ENCODE data around the gene RNF141. TPM values are rescaled to one million over a fixed set of nuclear protein-coding genes. Genes with fewer than 3 reads are reported as not detected.

The RNF141 gene
- total RNA-seq, 1 donor from 2014 or later = 31.2 TPM

DNA sequence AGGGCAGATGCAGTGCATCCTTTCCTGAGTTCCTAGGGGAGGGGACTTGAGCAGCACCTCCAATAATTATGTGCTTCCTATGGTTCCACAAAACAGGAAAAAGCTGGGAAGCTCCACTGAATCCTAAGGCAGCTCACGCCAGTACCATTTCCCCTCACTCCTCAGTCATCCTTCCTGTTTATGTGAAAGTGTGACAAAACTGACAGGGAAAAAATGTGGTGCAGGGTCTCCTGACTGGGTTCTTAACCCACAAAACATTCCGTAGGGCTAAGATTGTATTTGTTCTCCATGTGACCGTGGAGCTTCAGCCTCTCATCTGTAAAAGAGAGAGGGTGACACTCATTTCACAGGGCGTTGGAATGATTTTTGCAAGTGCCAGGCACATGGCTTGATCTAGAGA is 39.6 kb upstream of the RNF141 start:
- no peak for FAIRE-seq
- no peaks in the 10 kb centered on the region for H3K36me3 ChIP-seq (ENCODE audit: insufficient read depth, low read length)
- TF ChIP-seq, protein P1, sequence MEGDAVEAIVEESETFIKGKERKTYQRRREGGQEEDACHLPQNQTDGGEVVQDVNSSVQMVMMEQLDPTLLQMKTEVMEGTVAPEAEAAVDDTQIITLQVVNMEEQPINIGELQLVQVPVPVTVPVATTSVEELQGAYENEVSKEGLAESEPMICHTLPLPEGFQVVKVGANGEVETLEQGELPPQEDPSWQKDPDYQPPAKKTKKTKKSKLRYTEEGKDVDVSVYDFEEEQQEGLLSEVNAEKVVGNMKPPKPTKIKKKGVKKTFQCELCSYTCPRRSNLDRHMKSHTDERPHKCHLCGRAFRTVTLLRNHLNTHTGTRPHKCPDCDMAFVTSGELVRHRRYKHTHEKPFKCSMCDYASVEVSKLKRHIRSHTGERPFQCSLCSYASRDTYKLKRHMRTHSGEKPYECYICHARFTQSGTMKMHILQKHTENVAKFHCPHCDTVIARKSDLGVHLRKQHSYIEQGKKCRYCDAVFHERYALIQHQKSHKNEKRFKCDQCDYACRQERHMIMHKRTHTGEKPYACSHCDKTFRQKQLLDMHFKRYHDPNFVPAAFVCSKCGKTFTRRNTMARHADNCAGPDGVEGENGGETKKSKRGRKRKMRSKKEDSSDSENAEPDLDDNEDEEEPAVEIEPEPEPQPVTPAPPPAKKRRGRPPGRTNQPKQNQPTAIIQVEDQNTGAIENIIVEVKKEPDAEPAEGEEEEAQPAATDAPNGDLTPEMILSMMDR (IDR thresholded peaks at IDR 0.05; ENCODE audit: insufficient read depth, low read depth, low read length) = no peak
- TF ChIP-seq EZH2 (IDR thresholded peaks at IDR 0.05; ENCODE audit: insufficient read depth, low read length) = no peak

DNA sequence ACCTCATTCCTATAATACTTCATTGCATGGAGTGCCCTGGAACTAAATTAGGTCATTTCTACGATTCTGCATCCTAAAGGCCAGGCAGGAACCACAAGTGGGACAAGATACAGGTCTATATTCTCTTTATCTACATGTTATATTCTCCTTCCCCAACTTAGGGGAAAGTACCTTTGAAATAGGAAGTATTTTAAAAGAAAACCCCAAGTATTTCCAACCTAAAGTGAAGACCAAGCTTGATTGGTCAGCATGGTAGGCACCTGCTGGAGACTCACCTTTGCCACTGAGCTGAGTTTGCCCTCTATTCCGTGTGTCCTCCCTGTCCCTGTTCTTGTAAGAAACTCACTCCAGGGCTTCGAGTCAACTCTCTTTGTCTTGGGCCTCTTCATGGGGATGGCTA is 38.7 kb upstream of the RNF141 start:
- no peak for FAIRE-seq
- Histone ChIP-seq H3K4me1 (ENCODE audit: insufficient read depth, low read length) (no peaks in the 10 kb centered on the region), H3K36me3 (ENCODE audit: insufficient read depth, low read length) (no peaks in the 10 kb centered on the region), H3K4me3 (ENCODE audit: insufficient read depth, low read depth, low read length) (no peak overlapping the region), H4K20me1 (ENCODE audit: insufficient read depth, low read length) (no peaks in the 10 kb centered on the region), H3K79me2 (ENCODE audit: insufficient read depth, low read length) (no peaks in the 10 kb centered on the region), H2AFZ (ENCODE audit: low read depth, low read length) (no peak overlapping the region), H3K27ac (ENCODE audit: low read depth, low read length) (no peak overlapping the region), H3K9ac (ENCODE audit: low read length) (no peak overlapping the region), H3K9me3 (ENCODE audit: insufficient read depth, low read depth, low read length) (no peaks in the 10 kb centered on the region), H3K4me2 (ENCODE audit: low read length) (no peak overlapping the region), H3K27me3 (ENCODE audit: insufficient read depth, low read length) (no peaks in the 10 kb centered on the region)
- Mint-ChIP-seq H3K27ac (ENCODE audit: unreplicated experiment) (no peak overlapping the region), H3K9me3 (ENCODE audit: unreplicated experiment) (peaks cover 7% of the 10 kb centered on the region), H3K4me1 (ENCODE audit: low read depth, unreplicated experiment) (peaks cover 14% of the 10 kb centered on the region), H3K4me3 (ENCODE audit: unreplicated experiment) (no peak overlapping the region), H3K36me3 (ENCODE audit: low read depth, unreplicated experiment) (peaks cover 10% of the 10 kb centered on the region), H3K27me3 (ENCODE audit: low read depth, unreplicated experiment) (peaks cover 7% of the 10 kb centered on the region)
- DNase-seq (ENCODE audit: low read depth) = no peak
- no peak for TF ChIP-seq EZH2 (IDR thresholded peaks at IDR 0.05; ENCODE audit: insufficient read depth, low read length)
- TF ChIP-seq, protein P1 (IDR thresholded peaks at IDR 0.05; ENCODE audit: insufficient read depth, low read depth, low read length) = no peak

More for the DNA sequence above, 39.6 kb upstream of the RNF141 start:
- H3K4me1 Mint-ChIP-seq (ENCODE audit: low read depth, unreplicated experiment) = peaks cover 6% of the 10 kb centered on the region
- Histone ChIP-seq H3K4me3 (ENCODE audit: insufficient read depth, low read depth, low read length) (no peak overlapping the region), H3K27ac (ENCODE audit: low read depth, low read length) (no peak overlapping the region), H4K20me1 (ENCODE audit: insufficient read depth, low read length) (no peaks in the 10 kb centered on the region), H3K4me1 (ENCODE audit: insufficient read depth, low read length) (no peaks in the 10 kb centered on the region), H3K9ac (ENCODE audit: low read length) (no peak overlapping the region), H3K9me3 (ENCODE audit: insufficient read depth, low read depth, low read length) (no peaks in the 10 kb centered on the region), H2AFZ (ENCODE audit: low read depth, low read length) (no peak overlapping the region), H3K79me2 (ENCODE audit: insufficient read depth, low read length) (no peaks in the 10 kb centered on the region), H3K4me2 (ENCODE audit: low read length) (no peak overlapping the region), H3K27me3 (ENCODE audit: insufficient read depth, low read length) (no peaks in the 10 kb centered on the region)
- no peak for DNase-seq (ENCODE audit: low read depth)
- no peak overlapping the region for H3K27ac Mint-ChIP-seq (ENCODE audit: unreplicated experiment)
- no peak overlapping the region for H3K4me3 Mint-ChIP-seq (ENCODE audit: unreplicated experiment)
- H3K9me3 Mint-ChIP-seq (ENCODE audit: unreplicated experiment) = peaks cover 7% of the 10 kb centered on the region
- H3K36me3 Mint-ChIP-seq (ENCODE audit: low read depth, unreplicated experiment) = peaks cover 10% of the 10 kb centered on the region
- peaks cover 7% of the 10 kb centered on the region for H3K27me3 Mint-ChIP-seq (ENCODE audit: low read depth, unreplicated experiment)

DNA sequence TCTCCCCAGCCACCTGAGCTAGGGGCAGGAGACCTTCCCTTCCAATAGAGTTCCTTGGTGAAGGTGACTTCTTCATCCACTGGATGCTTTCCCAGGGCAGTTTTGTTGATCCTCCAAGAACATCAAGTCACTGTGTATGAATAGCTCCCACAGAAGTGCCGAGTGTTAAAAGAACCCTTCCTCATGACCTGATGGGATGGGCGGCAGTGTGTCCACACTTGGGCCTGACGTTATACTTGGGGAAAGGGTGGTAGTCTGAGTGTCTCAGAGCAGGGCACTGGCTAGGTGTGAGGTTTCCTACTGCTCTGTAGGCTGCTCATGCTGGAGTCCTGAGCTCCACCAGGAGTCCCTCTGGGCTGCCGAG is 35.0 kb upstream of the RNF141 start:
- H3K36me3 ChIP-seq (ENCODE audit: insufficient read depth, low read length) = no peaks in the 10 kb centered on the region
- no peak for FAIRE-seq
- no peaks in the 10 kb centered on the region for H3K9me3 ChIP-seq (ENCODE audit: insufficient read depth, low read depth, low read length)
- H3K4me2 ChIP-seq (ENCODE audit: low read length) = no peak overlapping the region
- no peak for DNase-seq (ENCODE audit: low read depth)
- Mint-ChIP-seq H3K4me1 (ENCODE audit: low read depth, unreplicated experiment) (peaks cover 12% of the 10 kb centered on the region), H3K4me3 (ENCODE audit: unreplicated experiment) (no peak overlapping the region), H3K27ac (ENCODE audit: unreplicated experiment) (no peak overlapping the region), H3K36me3 (ENCODE audit: low read depth, unreplicated experiment) (peaks cover 8% of the 10 kb centered on the region), H3K9me3 (ENCODE audit: unreplicated experiment) (peaks cover 2% of the 10 kb centered on the region), H3K27me3 (ENCODE audit: low read depth, unreplicated experiment) (peaks cover 3% of the 10 kb centered on the region)
- no peak overlapping the region for H2AFZ ChIP-seq (ENCODE audit: low read depth, low read length)
- TF ChIP-seq, protein P1 (IDR thresholded peaks at IDR 0.05; ENCODE audit: insufficient read depth, low read depth, low read length) = no peak
- TF ChIP-seq EZH2 (IDR thresholded peaks at IDR 0.05; ENCODE audit: insufficient read depth, low read length) = no peak
- H4K20me1 ChIP-seq (ENCODE audit: insufficient read depth, low read length) = no peaks in the 10 kb centered on the region
- no peaks in the 10 kb centered on the region for H3K4me1 ChIP-seq (ENCODE audit: insufficient read depth, low read length)
- no peaks in the 10 kb centered on the region for H3K79me2 ChIP-seq (ENCODE audit: insufficient read depth, low read length)
- H3K27me3 ChIP-seq (ENCODE audit: insufficient read depth, low read length) = no peaks in the 10 kb centered on the region
- H3K27ac ChIP-seq (ENCODE audit: low read depth, low read length) = no peak overlapping the region
- no peak overlapping the region for H3K9ac ChIP-seq (ENCODE audit: low read length)
- no peak overlapping the region for H3K4me3 ChIP-seq (ENCODE audit: insufficient read depth, low read depth, low read length)
